H1 (cell line): Measurements from ENCODE around the gene GPR157. TPM values are rescaled to one million over a fixed set of nuclear protein-coding genes. Genes with fewer than 3 reads are reported as not detected.

Source experiments
- CTCF ChIA-PET: fragments of 300-600 bp; sonication (Branson Sonifier 250); formaldehyde crosslinking; loops from one replicate; lab custom pipeline; 2021; ENCODE audit not compliant: partially characterized antibody; lab: Charles Lee
- POLR2A ChIA-PET: fragments of 300-600 bp; sonication (Branson Sonifier 250); formaldehyde crosslinking; loops from one replicate; lab custom pipeline; 2021; ENCODE audit warnings: inconsistent platforms; ENCODE audit not compliant: partially characterized antibody; lab: Charles Lee
- DNase-seq, 2 experiments: peaks; one replicate each; pipeline versions ENCODE4 v3.0.0 to v3.0.0-alpha.2; 2010 to 2022; ENCODE audit warnings: low spot score in 2 of 2, low read depth in 1 of 2, mixed read lengths in 1 of 2
- FAIRE-seq: peaks from 2 replicates; lab custom pipeline; 2011; peaks lifted over from hg19 to GRCh38; lab: Jason Lieb, UNC
- H2AFZ ChIP-seq: 2 replicates; pipeline ENCODE4 v1.8.1; 2012; ENCODE audit warnings: low read length, inconsistent platforms
- H2AK5ac ChIP-seq: 2 replicates; pipeline ENCODE4 v1.6.1; 2013; ENCODE audit warnings: low read depth, low read length
- H2BK120ac ChIP-seq: replicated peaks from 2 replicates; pipeline ENCODE3; 2013; ENCODE audit warnings: low read depth, low read length, inconsistent platforms
- H2BK12ac ChIP-seq: 2 replicates; pipeline ENCODE4 v1.6.1; 2013; ENCODE audit warnings: low read depth, low read length
- H2BK15ac ChIP-seq: 2 replicates; pipeline ENCODE4 v1.6.1; 2013; ENCODE audit warnings: low read length
- H2BK20ac ChIP-seq: 2 replicates; pipeline ENCODE4 v1.6.1; 2013; ENCODE audit warnings: low read length
- H2BK5ac ChIP-seq: 2 replicates; pipeline ENCODE4 v1.6.1; 2013; ENCODE audit warnings: low read depth, low read length
- H3K14ac ChIP-seq: 2 replicates; pipeline ENCODE4 v1.6.1; 2013; ENCODE audit warnings: inconsistent platforms; ENCODE audit not compliant: insufficient read length
- H3K18ac ChIP-seq: 2 replicates; pipeline ENCODE4 v1.6.1; 2013; ENCODE audit warnings: low read length; ENCODE audit errors: extremely low read depth
- H3K23ac ChIP-seq: 2 replicates; pipeline ENCODE4 v1.6.1; 2013; ENCODE audit warnings: inconsistent platforms; ENCODE audit not compliant: insufficient read length
- H3K23me2 ChIP-seq: 2 replicates; pipeline ENCODE4 v1.6.1; 2013; ENCODE audit warnings: low read depth, low read length
- H3K27ac ChIP-seq: 2 replicates; pipeline ENCODE4 v1.6.1; 2011; ENCODE audit warnings: low read depth, low read length, inconsistent platforms
- H3K27me3 ChIP-seq, 4 experiments: replicated peaks in 1 of 4; 1 replicate in 1 of 4; 2 replicates in 3 of 4; pipeline versions ENCODE4 v1.6.1 to v1.8.1; 2011 to 2013; ENCODE audit warnings: low read length in 3 of 4, mild to moderate bottlenecking in 3 of 4, inconsistent platforms in 2 of 4, mixed read lengths in 2 of 4, moderate library complexity in 1 of 4; ENCODE audit not compliant: control insufficient read depth in 3 of 4, insufficient read depth in 3 of 4; ENCODE audit errors: extremely low read depth in 1 of 4
- H3K36me3 ChIP-seq, 4 experiments: 2 replicates each; pipeline versions ENCODE4 v1.6.1 to v1.8.1; 2011 to 2013; ENCODE audit warnings: mild to moderate bottlenecking in 4 of 4, low read length in 3 of 4, moderate library complexity in 2 of 4, control low read depth in 1 of 4, inconsistent platforms in 1 of 4; ENCODE audit not compliant: insufficient read depth in 4 of 4, control insufficient read depth in 2 of 4
- H3K4ac ChIP-seq: replicated peaks from 2 replicates; pipeline ENCODE3; 2013; ENCODE audit warnings: low read length, low read depth, mixed read lengths, inconsistent platforms; ENCODE audit not compliant: insufficient read length
- H3K4me1 ChIP-seq, 4 experiments: replicated peaks in 1 of 4; 1 replicate in 1 of 4; 2 replicates in 3 of 4; pipeline versions ENCODE4 v1.6.1 to v1.8.1; 2011 to 2013; ENCODE audit warnings: low read length in 3 of 4, inconsistent platforms in 2 of 4, mixed read lengths in 1 of 4; ENCODE audit not compliant: insufficient read depth in 4 of 4, control insufficient read depth in 3 of 4
- H3K4me2 ChIP-seq, 2 experiments: 2 replicates each; pipeline versions ENCODE4 v1.6.1 to v1.8.1; 2011 to 2013; ENCODE audit warnings: low read depth in 2 of 2, low read length in 2 of 2, control low read depth in 1 of 2, inconsistent platforms in 1 of 2, mild to moderate bottlenecking in 1 of 2; ENCODE audit not compliant: insufficient read depth in 1 of 2
- H3K4me3 ChIP-seq, 4 experiments: fragments of 200-600, 300-600 bp in 1 of 4; sonication (generic), shearing (Covaris generic), sonication (Bioruptor Twin) in 1 of 4; 2 replicates each; pipeline versions ENCODE4 v1.5.1 to v1.8.1; 2011 to 2016; ENCODE audit warnings: low read length in 4 of 4, low read depth in 3 of 4, control low read depth in 2 of 4, inconsistent platforms in 2 of 4, mild to moderate bottlenecking in 2 of 4, mixed read lengths in 1 of 4, moderate library complexity in 1 of 4; ENCODE audit not compliant: insufficient read depth in 2 of 4; ENCODE audit errors: extremely low read depth in 1 of 4
- H3K56ac ChIP-seq: replicated peaks from 2 replicates; pipeline ENCODE3; 2013; ENCODE audit warnings: low read depth, mild to moderate bottlenecking, mixed read lengths, low read length, inconsistent platforms; ENCODE audit not compliant: insufficient read length
- H3K79me1 ChIP-seq: 2 replicates; pipeline ENCODE4 v1.6.1; 2013; ENCODE audit warnings: low read depth, low read length, control low read depth
- H3K79me2 ChIP-seq, 2 experiments: 2 replicates each; pipeline versions ENCODE4 v1.6.1 to v1.8.1; 2012 to 2013; ENCODE audit warnings: low read length in 2 of 2, mild to moderate bottlenecking in 2 of 2, inconsistent platforms in 1 of 2; ENCODE audit not compliant: insufficient read depth in 2 of 2, control insufficient read depth in 1 of 2
- H3K9ac ChIP-seq, 4 experiments: replicated peaks in 1 of 4; 1 replicate in 1 of 4; 2 replicates in 3 of 4; pipeline versions ENCODE4 v1.6.1 to v1.8.1; 2011 to 2013; ENCODE audit warnings: low read depth in 3 of 4, low read length in 3 of 4, control low read depth in 2 of 4, mild to moderate bottlenecking in 2 of 4, moderate library complexity in 2 of 4, inconsistent platforms in 1 of 4; ENCODE audit errors: extremely low read depth in 1 of 4
- H3K9me3 ChIP-seq, 2 experiments: 2 replicates each; pipeline versions ENCODE4 v1.6.1 to v1.8.1; 2012 to 2013; ENCODE audit warnings: mild to moderate bottlenecking in 2 of 2, moderate library complexity in 2 of 2, control low read depth in 1 of 2, inconsistent platforms in 1 of 2, low read depth in 1 of 2, low read length in 1 of 2, mixed read lengths in 1 of 2; ENCODE audit not compliant: insufficient read depth in 2 of 2
- H4K20me1 ChIP-seq, 2 experiments: replicated peaks in 1 of 2; 2 replicates each; pipeline versions ENCODE3 to v1.8.1; 2011 to 2013; ENCODE audit warnings: inconsistent platforms in 2 of 2, low read length in 2 of 2, mild to moderate bottlenecking in 1 of 2; ENCODE audit not compliant: insufficient read depth in 2 of 2, control insufficient read depth in 1 of 2
- H4K5ac ChIP-seq: 2 replicates; pipeline ENCODE4 v1.6.1; 2013; ENCODE audit warnings: low read length, low read depth, mixed read lengths, inconsistent platforms; ENCODE audit not compliant: insufficient read length
- H4K8ac ChIP-seq: 2 replicates; pipeline ENCODE4 v1.8.0; 2013; ENCODE audit warnings: mild to moderate bottlenecking, moderate library complexity, low read length, inconsistent platforms; ENCODE audit not compliant: insufficient read depth; ENCODE audit errors: extremely low read depth
- H4K91ac ChIP-seq: replicated peaks from 2 replicates; pipeline ENCODE3; 2013; ENCODE audit warnings: low read length, mixed read lengths, inconsistent platforms; ENCODE audit not compliant: insufficient read length
- WGBS, 2 experiments: shearing (Covaris generic) in 1 of 2; methylation state at CpG; one replicate each; pipeline versions ENCODE4 v1.1.6 to v1.1.7; 2013 to 2015; ENCODE audit warnings: low lambda C conversion rate in 2 of 2, mixed read lengths in 2 of 2, inconsistent platforms in 1 of 2, low coverage in 1 of 2, missing lambda C conversion rate in 1 of 2; ENCODE audit not compliant: insufficient replicate concordance in 2 of 2, insufficient coverage in 1 of 2, insufficient read length in 1 of 2; ENCODE audit errors: extremely low coverage in 1 of 2, missing lambda C conversion rate in 1 of 2; 5-methylcytosine and 5-hydroxymethylcytosine counted together
- polyA plus RNA-seq, 7 experiments: library from polyadenylated mRNA; depleted of rRNA in 3 of 7; stranded (reverse) in 5 of 7; unstranded in 2 of 7; fragments of >200 nt in 5 of 7; fragments of 200-250 nt in 2 of 7; gene quantifications; 1 replicate in 5 of 7; 2 replicates in 1 of 7; 4 replicates in 1 of 7; pipeline versions ENCODE4 v1.2.1 to v1.2.3, GENCODE V29; 2011 to 2013; ENCODE audit warnings: missing spikeins in 2 of 7, mixed read lengths in 2 of 7
- total RNA-seq: library from RNA; stranded (reverse); fragmentation: NEBNext Ultra II Directional; extraction: Animal tissue kit (Norgen Biotek cat#: 25700); gene quantifications from 2 replicates; pipeline ENCODE4 v1.2.1, GENCODE V29; 2021

GPR157 gene
- total and polyA plus RNA-seq, 2 of the 8 experiments (the other 6 are each of a cell fraction or from before 2014, with no cell fraction given) = 1.0 to 11.0 TPM

GRCh38 chr1:9108056-9108665 is 20.7 kb downstream of the GPR157 start:
- Histone ChIP-seq H3K79me1 (no peaks in the 10 kb centered on the region), H3K4me2 (no peak overlapping the region), H3K4ac (no peak overlapping the region), H3K18ac (no peak overlapping the region), H2BK12ac (no peak overlapping the region), H4K5ac (no peak overlapping the region), H3K23ac (no peak overlapping the region), H2BK120ac (no peak overlapping the region), H4K91ac (no peak overlapping the region), H2AFZ (no peak overlapping the region), H3K4me1 (no peaks in the 10 kb centered on the region; a peak in 3 of 7 replicates), H4K20me1 (peaks cover 0 to 2% of the 10 kb centered on the region in 2 experiments), H3K56ac (no peak overlapping the region), H3K14ac (no peak overlapping the region), H3K9ac (no peak overlapping the region), H2BK20ac (no peak overlapping the region), H3K36me3 (no peaks in the 10 kb centered on the region), H2BK15ac (no peak overlapping the region), H3K79me2 (no peaks in the 10 kb centered on the region), H2AK5ac (no peak overlapping the region), H3K4me3 (no peak overlapping the region), H3K27ac (no peak overlapping the region), H4K8ac (no peak overlapping the region), H2BK5ac (no peak overlapping the region), H3K27me3 (no peaks in the 10 kb centered on the region), H3K9me3 (no peaks in the 10 kb centered on the region), H3K23me2 (no peaks in the 10 kb centered on the region)
- FAIRE-seq (no peak), DNase-seq (no peak)
- CTCF ChIA-PET = interaction anchor here (0.6 to 13.9 kb wide), 14 partner anchors 8 to 614 kb away, joined by 3 to 156 read pairs (median 3); no protein-coding TSS in a partner anchor
- 92% methylated on average over 12 of the region's 12 CpGs; no CpG with 5 or more reads in 1 of the 2 experiments for WGBS, 2 experiments
- POLR2A ChIA-PET = interaction anchor here (1.3 to 1.4 kb wide), 2 partner anchors 74 to 99 kb away, joined by 3 to 4 read pairs; no protein-coding TSS in a partner anchor
